Stimulated activated CD8-positive, alpha-beta memory T cell treated with anti-CD3 and anti-CD28 coated beads, Interleukin-15, amount 100 ng/mL, for 4 hours (primary cell): ENCODE results near the gene CDCA8.
"Not testable (repeated sequence)": the region's sequence is repeated elsewhere in the genome, so short reads cannot be mapped to it uniquely, and the experiment has no call there.

Source experiments
- DNase-seq, 2 donors: peaks; one replicate each; pipeline ENCODE4 v3.0.0-alpha.2; 2020; ENCODE audit warnings: low read depth in 2 of 2

The CDCA8 gene

DNA sequence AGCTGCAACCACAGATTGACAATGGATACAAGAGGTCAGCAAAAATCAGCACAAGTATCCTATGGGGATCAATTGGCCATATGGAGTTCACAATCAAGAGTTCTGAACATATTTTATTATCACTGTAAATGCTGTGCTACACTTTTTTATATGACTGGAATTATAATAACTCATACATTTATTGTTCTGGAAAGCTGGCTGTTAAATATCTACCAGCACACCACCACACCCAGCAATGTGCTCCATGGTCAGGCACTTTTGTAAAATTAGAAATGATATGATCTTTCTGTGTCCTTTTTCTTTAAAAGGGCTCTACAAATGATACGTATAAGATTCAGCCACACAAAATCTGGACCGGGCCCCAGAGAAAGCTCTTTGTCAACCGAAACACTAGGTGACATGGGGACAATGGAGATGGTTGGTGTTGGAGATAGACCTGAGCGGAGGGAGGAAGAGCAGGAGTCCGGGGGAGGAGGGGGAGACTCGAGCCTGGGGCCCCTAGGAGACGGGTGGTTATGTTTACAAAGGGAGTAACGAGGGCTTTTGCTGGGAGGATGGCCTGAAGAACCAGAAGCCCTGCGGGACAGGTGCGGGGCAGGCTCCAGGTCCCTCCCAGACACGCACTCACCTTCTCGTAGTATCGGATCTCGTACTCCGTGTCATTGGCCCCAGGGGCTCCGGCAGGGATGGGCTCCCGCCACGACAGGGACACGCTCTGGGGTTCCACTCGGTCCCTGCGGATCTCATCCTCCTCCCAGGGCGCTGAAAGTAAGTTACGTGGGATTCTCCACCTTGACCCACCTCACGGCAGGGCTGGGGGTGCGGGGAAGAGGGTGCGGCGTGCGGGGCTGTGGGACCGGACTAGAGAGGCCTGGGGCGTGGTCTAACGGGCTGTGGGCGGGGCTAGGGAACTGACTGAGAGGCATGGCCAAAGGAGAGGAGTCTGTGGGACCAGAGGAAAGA, 42.6 kb downstream of the CDCA8 start:
- no peak for DNase-seq

DNA sequence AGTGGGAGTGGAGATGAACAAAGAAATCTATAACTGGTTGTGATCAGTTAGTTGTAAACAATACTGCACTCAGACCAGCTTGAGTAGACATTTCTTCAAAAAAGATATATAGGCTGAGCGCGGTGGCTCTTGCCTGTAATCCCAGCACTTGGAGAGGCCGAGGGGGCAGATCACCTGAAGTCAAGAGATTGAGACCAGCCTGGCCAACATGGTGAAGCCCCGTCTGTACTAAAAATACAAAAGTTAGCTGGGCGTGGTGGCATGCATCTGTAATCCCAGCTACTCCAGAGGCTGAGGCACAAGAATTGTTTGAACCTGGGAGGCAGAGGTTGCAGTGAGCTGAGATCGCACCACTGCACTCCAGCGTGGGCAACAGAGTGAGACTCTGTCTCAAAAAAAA, 45.7 kb downstream of the CDCA8 start:
- not testable (repeated sequence) for DNase-seq

DNA sequence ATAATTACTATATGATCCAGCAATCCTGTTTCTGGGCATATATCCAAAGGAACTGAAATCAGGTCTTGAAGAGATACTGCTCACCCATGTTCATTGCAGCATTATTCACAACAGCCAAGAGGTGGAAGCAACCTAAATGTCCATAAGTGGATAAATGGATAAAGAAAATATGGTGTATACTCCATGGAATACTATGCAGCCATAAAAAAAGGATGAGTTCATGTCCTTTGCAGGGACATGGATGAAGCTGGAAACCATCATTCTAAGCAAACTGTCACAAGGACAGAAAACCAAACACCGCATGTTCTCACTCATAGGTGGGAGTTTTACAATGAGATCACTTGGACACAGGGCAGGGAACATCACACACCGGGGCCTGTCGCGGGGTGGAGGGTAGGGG, 46.3 kb downstream of the CDCA8 start:
- not testable (repeated sequence) for DNase-seq

DNA sequence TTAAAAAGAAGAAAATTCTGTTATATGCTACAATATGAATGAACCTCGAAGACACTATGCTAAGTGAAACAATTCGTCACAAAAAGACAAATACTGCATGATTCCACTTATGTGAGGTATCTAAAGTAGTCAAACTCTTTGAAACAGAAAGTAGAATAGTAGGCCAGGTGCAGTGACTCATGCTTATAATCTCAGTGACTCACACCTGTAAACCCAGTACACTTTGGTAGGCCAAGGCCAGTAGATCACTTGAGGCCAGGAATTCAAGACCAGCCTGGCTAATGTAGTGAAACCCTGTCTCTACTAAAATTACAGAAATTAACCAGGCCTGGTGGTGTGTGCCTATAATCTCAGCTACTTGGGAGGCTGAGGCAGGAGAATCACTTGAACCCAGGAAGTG, 46.9 kb downstream of the CDCA8 start:
- DNase-seq = no peak

DNA sequence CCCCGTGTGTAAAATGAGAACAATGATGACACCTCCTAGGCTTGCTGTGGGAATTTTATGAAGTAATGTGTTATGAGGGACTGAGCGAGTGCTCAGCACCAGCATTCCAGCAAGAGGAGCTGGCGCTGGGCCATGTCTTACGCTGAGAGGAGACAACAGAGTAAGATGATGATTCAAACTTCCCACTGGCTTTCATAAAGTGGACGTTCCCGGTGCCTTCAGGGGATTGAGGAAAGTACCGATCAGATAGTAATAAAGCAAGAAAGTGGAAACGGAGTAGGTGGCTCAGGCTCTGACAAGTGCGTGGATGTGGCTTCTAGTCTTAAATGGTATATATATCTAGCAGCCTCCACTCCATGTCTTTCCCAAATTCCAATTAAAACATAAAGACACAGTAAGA, 48.8 kb downstream of the CDCA8 start:
- DNase-seq = no peak

DNA sequence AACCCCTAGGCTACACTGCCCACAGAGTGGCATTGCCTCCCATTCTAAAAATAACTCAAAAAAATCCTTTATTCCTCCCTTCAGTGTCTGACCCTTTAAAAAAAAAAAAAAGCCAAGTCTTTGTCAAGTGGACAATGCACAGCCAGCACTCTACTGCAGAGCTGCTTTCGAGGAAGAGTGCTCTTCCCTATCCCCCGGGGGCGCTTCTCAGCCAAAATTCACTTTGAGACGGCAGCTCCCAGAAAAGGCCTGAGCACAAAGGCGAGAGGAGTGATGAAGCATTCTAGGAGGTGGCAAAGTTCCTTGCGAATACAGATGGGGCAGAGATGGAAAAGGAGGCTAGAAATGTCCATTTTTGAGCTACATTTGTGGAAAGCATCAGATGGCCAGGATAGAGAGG, 49.3 kb downstream of the CDCA8 start:
- DNase-seq = no peak

DNA sequence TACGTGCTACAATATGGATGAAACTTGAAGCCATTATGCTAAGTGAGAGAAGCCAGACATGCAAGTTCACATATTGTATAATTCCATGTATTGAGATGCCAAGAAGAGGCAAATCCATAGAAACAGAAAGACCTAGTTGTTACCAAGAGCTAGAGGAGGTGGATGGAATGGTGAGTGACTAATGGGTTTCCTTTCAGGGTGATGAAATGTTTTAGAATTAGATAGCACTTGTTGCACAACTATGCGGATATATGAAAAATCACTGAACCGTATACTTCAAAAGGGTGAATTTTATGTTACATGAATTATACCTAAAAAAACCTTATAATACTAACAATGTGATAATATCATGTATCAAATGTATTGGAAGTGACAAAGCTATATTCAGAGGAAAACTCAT, 54.5 kb downstream of the CDCA8 start:
- DNase-seq = no peak

DNA sequence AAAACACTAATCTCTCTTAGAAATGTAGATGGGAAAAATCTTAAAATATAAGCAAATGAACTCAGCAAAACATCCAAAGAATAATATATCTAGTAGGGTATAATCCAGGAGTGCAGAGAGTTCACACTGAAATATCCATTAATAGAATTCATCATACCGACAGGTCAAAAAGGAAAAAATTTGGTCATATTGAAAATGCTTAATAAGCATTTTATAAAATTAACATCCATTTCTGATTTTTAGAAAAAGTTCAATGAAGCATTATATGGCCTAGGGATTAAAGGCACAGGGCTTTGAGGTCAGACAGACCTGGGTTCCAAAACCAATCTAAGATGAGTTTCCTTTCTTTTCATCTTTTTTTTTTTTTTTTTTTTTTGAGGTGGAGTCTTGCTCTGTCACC, 56.2 kb downstream of the CDCA8 start:
- DNase-seq = no peak

DNA sequence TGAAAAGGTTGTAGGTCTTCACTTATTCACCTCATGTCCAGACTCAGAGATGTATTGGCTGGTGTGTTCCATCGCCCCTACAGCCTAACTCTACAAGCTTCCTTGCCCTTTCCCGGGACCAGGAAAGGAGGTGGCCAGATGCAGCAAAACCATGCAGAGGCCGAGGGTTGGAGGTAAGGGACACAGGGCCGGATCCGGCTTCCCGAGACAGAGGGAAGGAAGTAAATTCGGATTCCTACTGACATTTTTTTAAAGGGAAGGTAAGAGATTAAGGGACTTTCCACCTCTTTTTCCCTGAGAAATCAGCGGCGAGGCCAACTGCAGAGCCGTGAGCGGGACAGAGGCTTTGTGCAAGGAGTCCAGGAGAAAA, 59.9 kb downstream of the CDCA8 start:
- DNase-seq = no peak

DNA sequence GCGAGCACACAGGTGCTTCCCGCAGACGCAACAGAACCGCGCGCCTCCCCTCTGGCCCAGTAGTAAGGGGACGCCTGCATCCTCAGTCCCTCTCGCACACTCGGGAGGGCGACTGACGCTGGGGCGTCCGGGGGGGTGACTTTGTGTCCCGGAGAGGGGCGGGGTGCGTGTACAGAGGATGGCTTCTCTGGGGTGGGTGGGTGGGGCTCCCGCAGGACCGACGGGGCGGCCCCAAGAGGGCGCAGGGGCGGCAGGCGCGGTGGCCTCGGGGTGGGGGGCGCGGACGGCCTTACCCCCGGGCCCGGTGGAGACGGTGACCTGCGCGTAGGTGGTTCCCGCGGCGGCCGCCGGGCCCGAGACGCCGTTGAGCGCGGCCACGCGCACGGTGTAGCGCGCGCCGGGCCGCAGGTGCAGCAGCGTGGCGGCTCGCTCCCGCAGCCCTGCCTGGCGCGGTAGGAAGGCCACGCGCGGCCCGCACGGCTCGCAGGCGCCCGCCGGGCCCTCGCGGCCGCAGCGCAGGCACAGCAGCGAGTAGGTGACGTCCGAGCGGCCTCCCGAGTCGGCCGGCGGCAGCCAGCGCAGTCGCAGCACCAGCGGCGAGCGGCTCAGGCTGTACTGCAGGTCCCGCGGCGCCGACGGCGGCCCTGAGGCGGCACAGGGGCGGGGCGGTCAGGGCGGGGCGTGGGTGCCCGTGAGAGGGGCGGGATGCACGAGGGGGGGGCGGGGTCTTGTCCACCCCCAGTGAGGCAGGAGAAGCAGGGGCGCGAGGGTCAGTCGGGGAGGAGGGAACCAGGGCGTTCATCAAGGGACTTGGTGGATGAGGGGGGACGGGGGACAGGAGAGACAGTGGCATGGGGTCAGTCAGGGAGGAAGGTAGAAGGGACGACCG, 60.5 kb downstream of the CDCA8 start:
- DNase-seq = no peak

DNA sequence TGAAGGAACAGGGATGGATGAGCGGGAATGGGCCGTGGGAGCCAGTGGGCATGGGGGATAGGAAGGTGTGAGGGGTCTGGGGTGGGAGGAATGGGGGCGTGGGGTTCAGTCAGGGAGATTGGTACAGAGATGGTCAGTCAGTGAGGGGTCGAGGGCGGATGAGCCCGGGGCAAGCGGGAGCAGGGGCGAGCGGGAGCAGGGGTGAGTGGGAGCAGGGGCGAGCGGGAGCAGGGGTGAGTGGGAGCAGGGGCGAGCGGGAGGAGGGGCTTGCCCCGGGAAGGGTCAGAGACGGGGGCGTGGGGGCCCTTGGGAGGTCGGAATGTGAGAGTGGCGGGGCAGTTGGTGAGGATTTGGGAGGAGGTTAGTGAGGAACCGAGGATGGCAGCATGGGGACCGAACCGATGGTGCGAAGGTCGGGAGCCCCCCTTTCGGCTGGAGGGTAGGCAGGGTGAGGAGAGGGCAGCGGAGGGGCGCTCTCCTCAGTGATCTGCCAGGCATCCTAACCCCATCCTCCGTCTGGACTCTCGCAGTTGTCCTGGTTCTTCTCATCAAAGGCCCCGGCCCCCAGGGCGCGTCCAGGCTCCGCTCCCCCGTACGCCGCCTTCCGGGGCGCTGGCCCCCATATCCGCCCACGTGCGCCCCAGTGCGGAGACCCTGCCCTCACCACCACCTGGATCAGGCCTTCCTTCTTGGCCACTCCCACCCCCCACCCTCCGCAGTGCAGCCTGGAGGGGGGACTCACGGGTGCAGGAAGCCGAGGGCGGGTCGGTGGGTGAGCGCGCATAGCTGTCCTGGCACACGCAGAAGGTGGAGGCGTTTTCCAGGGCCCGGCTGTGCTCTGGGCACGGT, 61.4 kb downstream of the CDCA8 start:
- no peak for DNase-seq

DNA sequence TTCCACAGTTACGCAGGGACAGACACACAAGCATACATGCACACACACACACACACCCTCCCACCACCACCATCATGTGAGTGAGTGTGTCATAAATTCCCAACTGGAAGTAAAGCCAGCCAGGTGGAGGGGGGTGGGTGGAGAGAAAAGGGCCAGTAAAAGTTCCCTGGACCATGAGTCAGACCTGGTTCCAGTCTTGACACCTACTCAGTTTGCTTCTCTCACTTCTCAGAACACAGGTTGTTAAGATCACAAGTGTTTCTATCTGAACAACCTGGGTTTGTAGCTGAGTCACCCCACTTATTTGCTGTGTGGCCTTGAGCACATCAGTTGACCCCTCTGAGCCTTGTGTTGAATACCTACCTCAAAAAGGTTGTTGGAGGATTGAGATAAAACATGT, 63.0 kb downstream of the CDCA8 start:
- no peak for DNase-seq

DNA sequence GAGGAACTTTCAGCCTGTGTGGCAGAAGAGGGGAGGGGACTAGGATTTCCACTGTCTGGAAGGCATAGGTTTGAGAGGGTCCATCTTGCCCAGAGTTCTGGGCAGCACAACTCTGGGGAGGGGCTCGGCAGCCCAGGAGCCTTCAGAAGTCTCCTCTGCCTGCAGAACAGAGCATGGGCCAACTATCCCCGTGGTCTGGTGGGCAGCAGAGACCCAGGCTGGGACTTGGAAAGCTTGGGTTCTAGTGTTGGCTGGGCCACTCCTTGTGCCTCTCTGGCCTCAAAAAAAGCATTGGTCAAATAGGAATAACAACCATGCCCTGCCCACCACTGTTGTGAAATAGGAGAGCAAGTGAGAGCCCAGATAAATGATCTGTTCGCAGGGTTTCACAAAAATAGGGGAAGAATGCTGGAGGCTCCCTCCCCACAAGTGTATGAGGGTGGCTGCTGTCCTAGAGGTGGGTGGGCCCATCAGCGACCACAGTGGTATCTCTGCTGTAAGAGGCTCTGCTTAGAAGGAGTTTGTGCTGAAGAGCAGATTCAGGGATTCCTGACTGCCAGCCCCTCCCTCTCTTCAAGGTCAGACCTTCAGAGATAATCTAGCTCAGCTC, 63.7 kb downstream of the CDCA8 start:
- no peak for DNase-seq
